Stimulated activated naive CD8-positive, alpha-beta T cell treated with anti-CD3 and anti-CD28 coated beads, Interleukin-15, Interleukin-2, amounts not matched to agents 100 U/mL and 50 U/mL, for 24 hours (primary cell): ENCODE results near the gene GABARAPL2.
A peak's percentile ranks its signal among the peaks of the same experiment; 100 is the strongest.
"Not testable (repeated sequence)": the region's sequence is repeated elsewhere in the genome, so short reads cannot be mapped to it uniquely, and the experiment has no call there.

Source experiments
- ATAC-seq: fragments of 150-1000 bp; cut with Tn5 transposase; one replicate; pipeline ENCODE4 v1.10.0; 2021
- DNase-seq: peaks from one replicate; pipeline ENCODE4 v3.0.0; 2021

The GABARAPL2 gene

GRCh38 chr16:75566040-75566757 lies at the start of gene GABARAPL2:
Gene GABARAPL2, plus strand, starts transcription at chr16:75566379. Its CDS starts 108 bp downstream, at chr16:75566487.
- DNase-seq (peak; percentile 95), ATAC-seq (peak; percentile 78)

GRCh38 chr16:75519175-75519574 lies 47.0 kb upstream of the GABARAPL2 start:
- DNase-seq (no peak), ATAC-seq (no peak)

GRCh38 chr16:75526032-75526790 lies 40.0 kb upstream of the GABARAPL2 start:
- ATAC-seq (no peak), DNase-seq (no peak)

GRCh38 chr16:75527825-75528299 lies 38.3 kb upstream of the GABARAPL2 start:
- DNase-seq: no peak
- no peak for ATAC-seq

GRCh38 chr16:75529056-75529905 lies 36.9 kb upstream of the GABARAPL2 start:
- no peak for DNase-seq
- ATAC-seq: no peak

GRCh38 chr16:75529959-75530358 lies 36.2 kb upstream of the GABARAPL2 start:
- DNase-seq: no peak
- ATAC-seq: no peak

- no peak for ATAC-seq
These were observed 33.9 kb upstream of the GABARAPL2 start for GRCh38 chr16:75532142-75532765.

GRCh38 chr16:75532791-75533190 lies 33.4 kb upstream of the GABARAPL2 start:
- ATAC-seq: no peak
- DNase-seq: no peak

More at GRCh38 chr16:75532142-75532765, 33.9 kb upstream of the GABARAPL2 start:
- no peak for DNase-seq

- DNase-seq (no peak), ATAC-seq (no peak)
These were observed 31.5 kb upstream of the GABARAPL2 start for GRCh38 chr16:75534560-75535205.

- ATAC-seq: no peak
- no peak for DNase-seq
These were observed 30.9 kb upstream of the GABARAPL2 start for GRCh38 chr16:75535211-75535843.

GRCh38 chr16:75535901-75536300 lies 30.3 kb upstream of the GABARAPL2 start, which contains the start of gene CHST5:
Gene CHST5, minus strand, starts transcription at chr16:75536108. Its CDS starts 5,724 bp downstream, at chr16:75530384.
- ATAC-seq: no peak
- no peak for DNase-seq

- no peak for ATAC-seq
These were observed 28.4 kb upstream of the GABARAPL2 start for GRCh38 chr16:75537776-75538175.

GRCh38 chr16:75538882-75539565 lies 27.2 kb upstream of the GABARAPL2 start:
- ATAC-seq, DNase-seq: not testable (repeated sequence)

More at GRCh38 chr16:75537776-75538175, 28.4 kb upstream of the GABARAPL2 start:
- DNase-seq: no peak

- ATAC-seq (no peak), DNase-seq (no peak)
These were observed 24.9 kb upstream of the GABARAPL2 start for GRCh38 chr16:75541236-75541635.

GRCh38 chr16:75542462-75542861 lies 23.7 kb upstream of the GABARAPL2 start:
- DNase-seq, ATAC-seq: not testable (repeated sequence)

GRCh38 chr16:75545879-75546278 lies 20.3 kb upstream of the GABARAPL2 start:
- DNase-seq, ATAC-seq: not testable (repeated sequence)

GRCh38 chr16:75546293-75546692 lies 19.9 kb upstream of the GABARAPL2 start:
- DNase-seq (no peak), ATAC-seq (no peak)

- not testable (repeated sequence) for DNase-seq, ATAC-seq
These were observed 17.7 kb upstream of the GABARAPL2 start for GRCh38 chr16:75548456-75548855.

- peak; percentile 36 for DNase-seq
- ATAC-seq: peak; percentile 65
These were observed 15.9 kb upstream of the GABARAPL2 start for GRCh38 chr16:75550211-75550662.

GRCh38 chr16:75552951-75553350 lies 13.2 kb upstream of the GABARAPL2 start:
- DNase-seq (no peak), ATAC-seq (no peak)
